ENCODE results near the gene ARAF.

Gene ARAF

GRCh38 chrX:47574076-47574546, 13.1 kb downstream of the ARAF start:
- peak overlapping the region; percentile 30; the same call in 1 of the 2 replicates for H3K4me3 ChIP-seq (ENCODE audit: low read depth, low read length)
- no peak for TF ChIP-seq CTCF (IDR thresholded peaks at IDR 0.05; ENCODE audit: low read depth, low read length)

GRCh38 chrX:47574547-47575301, 13.7 kb downstream of the ARAF start:
- peak overlapping the region; percentile 30; the same call in 1 of the 2 replicates for H3K4me3 ChIP-seq (ENCODE audit: low read depth, low read length)
- TF ChIP-seq CTCF (IDR thresholded peaks at IDR 0.05; ENCODE audit: low read depth, low read length) = no peak

- no peak for TF ChIP-seq CTCF (IDR thresholded peaks at IDR 0.05; ENCODE audit: low read depth, low read length)
- H3K4me3 ChIP-seq (ENCODE audit: low read depth, low read length) = no peak overlapping the region
Measured at GRCh38 chrX:47576021-47576898, 15.3 kb downstream of the ARAF start.

GRCh38 chrX:47577424-47577823, 16.4 kb downstream of the ARAF start:
- no peak overlapping the region for H3K4me3 ChIP-seq (ENCODE audit: low read depth, low read length)
- TF ChIP-seq CTCF (IDR thresholded peaks at IDR 0.05; ENCODE audit: low read depth, low read length) = no peak

GRCh38 chrX:47577901-47578300, 16.9 kb downstream of the ARAF start:
- TF ChIP-seq CTCF (IDR thresholded peaks at IDR 0.05; ENCODE audit: low read depth, low read length) = no peak
- no peak overlapping the region for H3K4me3 ChIP-seq (ENCODE audit: low read depth, low read length)

DNA sequence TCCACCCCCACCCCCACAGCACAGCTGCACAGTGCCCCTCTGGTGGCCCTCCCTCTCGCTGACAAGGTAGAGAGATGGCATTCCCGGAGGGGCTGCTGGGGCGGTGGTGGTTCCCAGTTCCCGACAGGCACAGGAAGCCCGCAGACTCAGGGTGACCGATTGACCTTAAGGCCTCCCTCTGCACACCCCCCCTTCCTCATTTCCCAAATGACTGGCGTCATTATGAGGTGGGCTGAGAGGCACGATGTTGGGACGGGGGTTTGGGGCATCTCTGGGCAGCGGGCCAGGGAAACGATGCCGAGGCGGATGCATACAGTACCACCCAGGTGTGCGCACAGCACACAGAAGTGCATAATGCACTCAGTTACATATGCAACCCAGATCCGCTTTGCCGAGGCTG, 17.7 kb downstream of the ARAF start:
- no peak overlapping the region for H3K4me3 ChIP-seq (ENCODE audit: low read depth, low read length)
- no peak for TF ChIP-seq CTCF (IDR thresholded peaks at IDR 0.05; ENCODE audit: low read depth, low read length)

DNA sequence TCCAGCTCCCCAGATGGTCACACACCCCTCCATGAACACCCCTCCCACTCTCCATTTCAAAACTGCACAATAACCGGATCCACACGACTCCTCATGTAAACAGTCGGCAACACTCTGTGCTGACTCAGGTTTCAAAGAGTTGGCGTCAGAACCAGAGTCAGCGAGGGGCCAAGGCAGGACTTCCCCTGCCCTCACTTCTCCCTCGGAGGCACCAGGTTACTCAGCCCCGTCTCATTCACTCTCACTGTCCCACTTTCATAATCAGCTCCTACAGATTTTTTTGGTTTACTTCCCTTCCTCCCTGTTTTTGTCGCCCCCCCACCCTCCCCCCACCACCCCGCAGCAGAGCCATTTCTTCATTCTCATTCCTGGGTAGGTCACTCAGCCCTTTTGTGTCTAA, 18.5 kb downstream of the ARAF start:
- no peak for TF ChIP-seq CTCF (IDR thresholded peaks at IDR 0.05; ENCODE audit: low read depth, low read length)
- H3K4me3 ChIP-seq (ENCODE audit: low read depth, low read length) = no peak overlapping the region

All from WI38 (cell line).